CD4-positive, alpha-beta T cell (primary cell): ENCODE data around the gene ENTPD2. TPM values are rescaled to one million over a fixed set of nuclear protein-coding genes. Genes with fewer than 3 reads are reported as not detected.

Source experiments
- ATAC-seq: fragments of 200-7000 bp; cut with Tn5 transposase; one replicate; pipeline ENCODE4 v1.10.0; 2022; ENCODE audit warnings: mild to moderate bottlenecking; ENCODE audit not compliant: poor library complexity
- CTCF ChIA-PET: fragments of 350-600 bp; sonication (Branson Sonifier 250); formaldehyde crosslinking; loops from one replicate; lab custom pipeline; 2021; ENCODE audit warnings: antibody characterized with exemption, inconsistent platforms; lab: Charles Lee
- POLR2A ChIA-PET: fragments of 350-600 bp; sonication (Branson Sonifier 250); formaldehyde crosslinking; loops from one replicate; lab custom pipeline; 2021; ENCODE audit warnings: antibody characterized with exemption, inconsistent platforms; lab: Charles Lee
- DNase-seq, 14 experiments: peaks; one replicate each; pipeline ENCODE4 v3.0.0-alpha.2; 2013 to 2020; ENCODE audit warnings: mixed read lengths in 2 of 14
- H3K27ac ChIP-seq, 2 donors: one replicate each; pipeline versions ENCODE4 v1.5.1 to v1.7.0; 2013; ENCODE audit warnings: low read length in 2 of 2, low read depth in 1 of 2, mild to moderate bottlenecking in 1 of 2
- H3K27me3 ChIP-seq, 2 experiments: 1 replicate in 1 of 2; 2 replicates in 1 of 2; pipeline versions ENCODE4 v1.6.1 to v1.7.0; 2013; ENCODE audit warnings: low read length in 2 of 2, control low read depth in 1 of 2, mild to moderate bottlenecking in 1 of 2, moderate library complexity in 1 of 2; ENCODE audit not compliant: insufficient read depth in 2 of 2, control insufficient read depth in 1 of 2
- H3K36me3 ChIP-seq: one replicate; pipeline ENCODE4 v1.6.1; 2013; ENCODE audit warnings: low read length, control low read depth; ENCODE audit not compliant: insufficient read depth
- H3K4me1 ChIP-seq: one replicate; pipeline ENCODE4 v1.6.1; 2013; ENCODE audit warnings: low read length, control low read depth; ENCODE audit not compliant: insufficient read depth
- H3K4me3 ChIP-seq: one replicate; pipeline ENCODE4 v1.5.1; 2013; ENCODE audit warnings: mild to moderate bottlenecking, low read length, moderate library complexity
- H3K9me3 ChIP-seq, 2 experiments: 1 replicate in 1 of 2; 2 replicates in 1 of 2; pipeline versions ENCODE4 v1.6.1 to v1.7.0; 2013; ENCODE audit warnings: low read length in 2 of 2, mild to moderate bottlenecking in 2 of 2, control low read depth in 1 of 2, moderate library complexity in 1 of 2; ENCODE audit not compliant: control insufficient read depth in 1 of 2, insufficient read depth in 1 of 2
- H3K27ac Mint-ChIP-seq: one replicate; pipeline ENCODE4 v1.8.0; 2020; ENCODE audit warnings: mixed read lengths
- H3K27me3 Mint-ChIP-seq: one replicate; pipeline ENCODE4 v1.8.0; 2021; ENCODE audit warnings: mixed read lengths
- H3K36me3 Mint-ChIP-seq: one replicate; pipeline ENCODE4 v1.8.0; 2021; ENCODE audit warnings: low read depth, mixed read lengths
- H3K4me1 Mint-ChIP-seq: one replicate; pipeline ENCODE4 v1.8.0; 2021; ENCODE audit warnings: low read depth, mixed read lengths
- H3K4me3 Mint-ChIP-seq: one replicate; pipeline ENCODE4 v1.8.0; 2020; ENCODE audit warnings: mild to moderate bottlenecking, mixed read lengths
- H3K9me3 Mint-ChIP-seq: one replicate; pipeline ENCODE4 v1.8.0; 2020; ENCODE audit warnings: mixed read lengths
- CTCF ChIP-seq: fragments of 200-600 bp; IDR thresholded peaks from one replicate; pipeline ENCODE4 v1.8.0; 2022; ENCODE audit warnings: antibody characterized with exemption, mild to moderate bottlenecking
- intact Hi-C, 2 experiments: fragments of 100-400 bp; cut with DNase I in 1 of 2; cut with micrococcal nuclease in 1 of 2; formaldehyde crosslinking; loops; one replicate each; pipeline versions ENCODE4 v1.15.1 to v1.9.0; 2023 to 2025; cut with DNase I, micrococcal nuclease
- total RNA-seq, 174 experiments: library from RNA in 2 of 174; stranded (reverse) in 2 of 174; gene quantifications; one replicate each; pipeline ENCODE4 v1.2.3 and lab custom pipeline; 2021 to 2026

Gene ENTPD2
- total RNA-seq, 2 experiments from 2014 or later = not detected

GRCh38 chr9:137044502-137045177 is 9.2 kb downstream of the ENTPD2 start:
- CTCF ChIA-PET = interaction anchor here (1.3 to 2.2 kb wide), 3 partner anchors 10 to 19 kb away, joined by 4 to 6 read pairs (median 5); no protein-coding TSS in a partner anchor
- peak overlapping the region; percentile 47 for H3K4me3 ChIP-seq
- peaks cover 0 to 37% of the 10 kb centered on the region in 2 experiments for H3K9me3 ChIP-seq
- H3K27ac ChIP-seq = no peak overlapping the region
- Mint-ChIP-seq H3K4me1 (no peaks in the 10 kb centered on the region), H3K4me3 (peak overlapping the region; percentile 51), H3K27ac (no peak overlapping the region), H3K27me3 (peaks cover 31% of the 10 kb centered on the region), H3K9me3 (no peaks in the 10 kb centered on the region), H3K36me3 (no peaks in the 10 kb centered on the region)
- ATAC-seq (no peak), DNase-seq (no peak)
- peaks cover 52 to 53% of the 10 kb centered on the region in 2 experiments for H3K27me3 ChIP-seq
- no peaks in the 10 kb centered on the region for H3K36me3 ChIP-seq
- no peak for TF ChIP-seq CTCF
- intact Hi-C loops = loop anchor here in 1 of 2 experiments (5.0 kb wide), 1 partner anchor 183 kb away; the partner anchor contains the start of genes CYSRT1 and RNF224
- H3K4me1 ChIP-seq = peaks cover 41% of the 10 kb centered on the region
- POLR2A ChIA-PET = interaction anchor here (0.6 kb wide), 1 partner anchor 316 kb away, joined by 3 read pairs; no protein-coding TSS in a partner anchor

GRCh38 chr9:137044037-137044436 is 9.8 kb downstream of the ENTPD2 start:
- peaks cover 46 to 47% of the 10 kb centered on the region in 2 experiments for H3K27me3 ChIP-seq
- no peak for TF ChIP-seq CTCF
- intact Hi-C loops = no loop called here
- no peak overlapping the region for H3K27ac ChIP-seq
- no peak for ATAC-seq
- peaks cover 28% of the 10 kb centered on the region for H3K27me3 Mint-ChIP-seq
- ChIA-PET POLR2A (interaction anchor here (0.6 kb wide), 1 partner anchor 316 kb away, joined by 3 read pairs; no protein-coding TSS in a partner anchor), CTCF (interaction anchor here (1.3 to 2.2 kb wide), 3 partner anchors 9 to 20 kb away, joined by 4 to 6 read pairs (median 5); no protein-coding TSS in a partner anchor)
- H3K9me3 ChIP-seq = peaks cover 0 to 31% of the 10 kb centered on the region in 2 experiments
- no peak overlapping the region for H3K27ac Mint-ChIP-seq
- no peak for DNase-seq
- peak overlapping the region; percentile 47 for H3K4me3 ChIP-seq
- no peaks in the 10 kb centered on the region for H3K36me3 Mint-ChIP-seq
- no peaks in the 10 kb centered on the region for H3K4me1 Mint-ChIP-seq
- H3K36me3 ChIP-seq = no peaks in the 10 kb centered on the region
- no peak overlapping the region for H3K4me3 Mint-ChIP-seq
- H3K4me1 ChIP-seq = peaks cover 35% of the 10 kb centered on the region
- no peaks in the 10 kb centered on the region for H3K9me3 Mint-ChIP-seq

- ATAC-seq (no peak), DNase-seq (no peak)
- Mint-ChIP-seq H3K4me1 (no peaks in the 10 kb centered on the region), H3K27me3 (peaks cover 26% of the 10 kb centered on the region), H3K27ac (no peak overlapping the region), H3K36me3 (no peaks in the 10 kb centered on the region), H3K9me3 (no peaks in the 10 kb centered on the region), H3K4me3 (no peak overlapping the region)
- Histone ChIP-seq H3K36me3 (no peaks in the 10 kb centered on the region), H3K4me1 (peaks cover 35% of the 10 kb centered on the region), H3K27me3 (peaks cover 37 to 40% of the 10 kb centered on the region in 2 experiments), H3K9me3 (peaks cover 0 to 28% of the 10 kb centered on the region in 2 experiments), H3K4me3 (no peak overlapping the region), H3K27ac (no peak overlapping the region)
- CTCF ChIA-PET = interaction anchor here (1.9 to 2.2 kb wide), 2 partner anchors 8 to 21 kb away, joined by 5 to 6 read pairs; no protein-coding TSS in a partner anchor
- intact Hi-C loops = no loop called here
- POLR2A ChIA-PET = no interaction called here
- no peak for TF ChIP-seq CTCF
Measured at GRCh38 chr9:137042751-137043727, 10.8 kb downstream of the ENTPD2 start.
